Bronchial epithelial cell (primary cell): Measurements from ENCODE around the gene BAHCC1. TPM values are rescaled to one million over a fixed set of nuclear protein-coding genes. Genes with fewer than 3 reads are reported as not detected.
"Not testable (repeated sequence)": the region's sequence is repeated elsewhere in the genome, so short reads cannot be mapped to it uniquely, and the experiment has no call there.

Source experiments
- DNase-seq: peaks from one replicate; pipeline ENCODE4 v3.0.0-alpha.2; 2010; ENCODE audit warnings: low read depth
- FAIRE-seq: peaks from 2 replicates; lab custom pipeline; 2011; peaks lifted over from hg19 to GRCh38; lab: Jason Lieb, UNC
- H3K27me3 ChIP-seq: 2 replicates; pipeline ENCODE4 v1.5.1; 2011; ENCODE audit warnings: low read length; ENCODE audit not compliant: control insufficient read depth, insufficient read depth
- H3K36me3 ChIP-seq: 2 replicates; pipeline ENCODE4 v1.5.1; 2011; ENCODE audit warnings: low read length; ENCODE audit not compliant: control insufficient read depth, insufficient read depth
- H3K4me3 ChIP-seq: 2 replicates; pipeline ENCODE4 v1.5.1; 2011; ENCODE audit warnings: mild to moderate bottlenecking, low read depth, low read length, control low read depth
- CTCF ChIP-seq: IDR thresholded peaks from 2 replicates; pipeline ENCODE4 v1.5.1; 2011; ENCODE audit warnings: mild to moderate bottlenecking, moderate library complexity, low read length, control low read depth, inconsistent platforms; ENCODE audit not compliant: insufficient read depth, severe bottlenecking
- total RNA-seq: library from RNA; depleted of rRNA; stranded (reverse); fragments of >200 nt; gene quantifications from 2 replicates; pipeline ENCODE4 v1.2.1, GENCODE V29; 2014

BAHCC1 gene
- total RNA-seq, 1 donor from 2014 or later, result 0.79 TPM

GRCh38 chr17:81349397-81350319 lies 45.6 kb upstream of the BAHCC1 start:
- no peaks in the 10 kb centered on the region for H3K36me3 ChIP-seq
- FAIRE-seq (no peak), DNase-seq (peak; percentile 63)
- no peak for TF ChIP-seq CTCF
- no peaks in the 10 kb centered on the region for H3K27me3 ChIP-seq
- no peak overlapping the region for H3K4me3 ChIP-seq

- DNase-seq (peak; percentile 61), FAIRE-seq (no peak)
- H3K27me3 ChIP-seq, result no peaks in the 10 kb centered on the region
- TF ChIP-seq CTCF, result no peak
- no peaks in the 10 kb centered on the region for H3K36me3 ChIP-seq
- no peak overlapping the region for H3K4me3 ChIP-seq
Measured at GRCh38 chr17:81350320-81350890, 44.9 kb upstream of the BAHCC1 start.

- H3K27me3 ChIP-seq, DNase-seq, FAIRE-seq, H3K4me3 ChIP-seq, H3K36me3 ChIP-seq: not testable (repeated sequence)
Measured at GRCh38 chr17:81351329-81352052, 43.8 kb upstream of the BAHCC1 start.

GRCh38 chr17:81352056-81352455 lies 43.2 kb upstream of the BAHCC1 start:
- H3K4me3 ChIP-seq, H3K27me3 ChIP-seq, DNase-seq, FAIRE-seq, H3K36me3 ChIP-seq: not testable (repeated sequence)

GRCh38 chr17:81354252-81354953 lies 40.9 kb upstream of the BAHCC1 start:
- Histone ChIP-seq H3K27me3 (peaks cover 1% of the 10 kb centered on the region), H3K36me3 (no peaks in the 10 kb centered on the region), H3K4me3 (no peak overlapping the region)
- no peak for DNase-seq
- FAIRE-seq, result no peak
- TF ChIP-seq CTCF, result no peak

- Histone ChIP-seq H3K27me3 (peaks cover 1% of the 10 kb centered on the region), H3K36me3 (no peaks in the 10 kb centered on the region), H3K4me3 (no peak overlapping the region)
- TF ChIP-seq CTCF, result no peak
- DNase-seq, result no peak
- no peak for FAIRE-seq
Measured at GRCh38 chr17:81354954-81355347, 40.3 kb upstream of the BAHCC1 start.
